ENCODE results near the gene IMMP2L. TPM values are rescaled to one million over a fixed set of nuclear protein-coding genes. Genes with fewer than 3 reads are reported as not detected.

The IMMP2L gene
- total RNA-seq, 1 donor from 2014 or later, result 19.0 TPM

DNA sequence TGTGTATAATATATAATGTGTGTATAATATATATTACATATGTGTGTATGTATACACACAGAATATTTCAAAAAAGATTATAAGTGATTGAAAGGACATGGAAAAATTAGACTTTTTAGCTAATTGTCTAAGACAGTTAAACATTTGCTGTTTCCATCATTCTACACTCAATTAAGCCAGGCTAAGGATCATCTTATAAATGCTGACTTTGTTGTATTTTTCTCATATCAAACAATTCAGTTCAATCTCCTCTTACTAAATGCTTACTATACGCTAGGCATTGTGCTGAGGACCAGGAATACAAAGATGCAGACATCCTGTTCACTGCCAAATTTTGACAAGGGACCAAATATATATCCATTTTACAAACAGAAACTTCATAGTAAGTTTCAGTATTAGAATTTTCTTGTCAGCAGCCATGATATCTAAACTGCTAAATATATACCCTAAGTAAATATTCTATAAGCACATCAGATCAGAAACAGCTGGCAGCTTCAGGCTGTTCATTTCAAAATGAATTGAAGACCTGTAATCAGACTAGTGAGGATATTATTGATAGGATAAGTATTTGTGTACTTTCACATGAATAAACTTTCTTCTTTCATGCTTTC, 481.7 kb downstream of the IMMP2L start:
- Histone ChIP-seq H3K27me3 (ENCODE audit: control insufficient read depth, insufficient read depth, low read length) (no peaks in the 10 kb centered on the region), H3K36me3 (ENCODE audit: control insufficient read depth, insufficient read depth, low read length) (no peaks in the 10 kb centered on the region), H3K4me3 (ENCODE audit: low read depth, low read length) (no peak overlapping the region)
- DNase-seq (ENCODE audit: low read depth) (no peak), FAIRE-seq (no peak)
- TF ChIP-seq, protein P1, sequence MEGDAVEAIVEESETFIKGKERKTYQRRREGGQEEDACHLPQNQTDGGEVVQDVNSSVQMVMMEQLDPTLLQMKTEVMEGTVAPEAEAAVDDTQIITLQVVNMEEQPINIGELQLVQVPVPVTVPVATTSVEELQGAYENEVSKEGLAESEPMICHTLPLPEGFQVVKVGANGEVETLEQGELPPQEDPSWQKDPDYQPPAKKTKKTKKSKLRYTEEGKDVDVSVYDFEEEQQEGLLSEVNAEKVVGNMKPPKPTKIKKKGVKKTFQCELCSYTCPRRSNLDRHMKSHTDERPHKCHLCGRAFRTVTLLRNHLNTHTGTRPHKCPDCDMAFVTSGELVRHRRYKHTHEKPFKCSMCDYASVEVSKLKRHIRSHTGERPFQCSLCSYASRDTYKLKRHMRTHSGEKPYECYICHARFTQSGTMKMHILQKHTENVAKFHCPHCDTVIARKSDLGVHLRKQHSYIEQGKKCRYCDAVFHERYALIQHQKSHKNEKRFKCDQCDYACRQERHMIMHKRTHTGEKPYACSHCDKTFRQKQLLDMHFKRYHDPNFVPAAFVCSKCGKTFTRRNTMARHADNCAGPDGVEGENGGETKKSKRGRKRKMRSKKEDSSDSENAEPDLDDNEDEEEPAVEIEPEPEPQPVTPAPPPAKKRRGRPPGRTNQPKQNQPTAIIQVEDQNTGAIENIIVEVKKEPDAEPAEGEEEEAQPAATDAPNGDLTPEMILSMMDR (IDR thresholded peaks at IDR 0.05; ENCODE audit: insufficient read depth, low read length, severe bottlenecking), result no peak

GRCh38 chr7:111077001-111077400, 485.3 kb downstream of the IMMP2L start:
- no peak for DNase-seq (ENCODE audit: low read depth)
- H3K4me3 ChIP-seq (ENCODE audit: low read depth, low read length), result no peak overlapping the region
- no peak for FAIRE-seq
- H3K36me3 ChIP-seq (ENCODE audit: control insufficient read depth, insufficient read depth, low read length), result no peaks in the 10 kb centered on the region
- no peaks in the 10 kb centered on the region for H3K27me3 ChIP-seq (ENCODE audit: control insufficient read depth, insufficient read depth, low read length)
- TF ChIP-seq, protein P1 (IDR thresholded peaks at IDR 0.05; ENCODE audit: insufficient read depth, low read length, severe bottlenecking), result no peak

- peak; percentile 25 for DNase-seq (ENCODE audit: low read depth)
- Histone ChIP-seq H3K36me3 (ENCODE audit: control insufficient read depth, insufficient read depth, low read length) (no peaks in the 10 kb centered on the region), H3K27me3 (ENCODE audit: control insufficient read depth, insufficient read depth, low read length) (no peaks in the 10 kb centered on the region), H3K4me3 (ENCODE audit: low read depth, low read length) (no peak overlapping the region)
- FAIRE-seq, result no peak
- TF ChIP-seq, protein P1 (IDR thresholded peaks at IDR 0.05; ENCODE audit: insufficient read depth, low read length, severe bottlenecking), result no peak
Measured at GRCh38 chr7:111076205-111076604, 486.1 kb downstream of the IMMP2L start.

DNA sequence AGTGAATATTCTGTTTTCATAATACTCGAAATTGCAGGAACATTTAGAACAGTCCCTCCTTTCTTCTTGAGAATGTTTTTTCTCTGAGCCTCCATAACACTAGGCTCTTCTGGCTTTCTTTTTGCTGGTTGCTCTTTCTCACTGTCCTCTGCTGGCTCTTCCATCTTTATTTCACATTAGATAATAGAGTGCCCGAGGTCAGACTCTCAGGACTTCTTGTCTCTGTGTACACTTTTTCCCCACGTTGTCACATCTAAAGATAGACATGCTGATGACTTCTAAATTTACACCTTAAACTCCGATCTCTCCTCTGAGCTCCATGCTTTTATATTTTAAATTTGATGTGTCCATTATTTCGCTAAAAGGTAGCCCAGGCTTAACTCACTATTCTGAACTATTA, 486.8 kb downstream of the IMMP2L start:
- FAIRE-seq, result no peak
- no peaks in the 10 kb centered on the region for H3K27me3 ChIP-seq (ENCODE audit: control insufficient read depth, insufficient read depth, low read length)
- no peaks in the 10 kb centered on the region for H3K36me3 ChIP-seq (ENCODE audit: control insufficient read depth, insufficient read depth, low read length)
- TF ChIP-seq, protein P1 (IDR thresholded peaks at IDR 0.05; ENCODE audit: insufficient read depth, low read length, severe bottlenecking), result no peak
- no peak for DNase-seq (ENCODE audit: low read depth)
- H3K4me3 ChIP-seq (ENCODE audit: low read depth, low read length), result no peak overlapping the region

DNA sequence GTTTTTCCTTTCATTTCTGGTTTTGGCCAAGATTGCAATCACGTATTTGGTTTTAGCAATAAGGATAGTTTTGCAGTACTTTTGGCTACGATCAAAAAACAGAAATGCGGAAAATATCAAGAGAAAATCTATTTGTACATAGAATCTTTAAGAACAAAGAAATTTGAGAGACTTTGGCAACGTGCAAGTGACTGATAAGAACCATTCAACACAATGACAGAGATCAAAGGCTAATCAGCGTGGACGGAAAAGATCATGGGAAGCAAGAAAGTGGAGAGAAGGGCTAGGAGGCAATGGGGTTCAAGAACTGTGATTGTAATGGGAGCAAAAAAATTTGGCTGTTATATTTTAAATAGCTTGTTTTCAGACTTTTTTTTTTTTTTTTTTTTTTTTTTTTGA, 487.5 kb downstream of the IMMP2L start:
- no peaks in the 10 kb centered on the region for H3K27me3 ChIP-seq (ENCODE audit: control insufficient read depth, insufficient read depth, low read length)
- no peak for DNase-seq (ENCODE audit: low read depth)
- no peak overlapping the region for H3K4me3 ChIP-seq (ENCODE audit: low read depth, low read length)
- FAIRE-seq, result no peak
- TF ChIP-seq, protein P1 (IDR thresholded peaks at IDR 0.05; ENCODE audit: insufficient read depth, low read length, severe bottlenecking), result no peak
- H3K36me3 ChIP-seq (ENCODE audit: control insufficient read depth, insufficient read depth, low read length), result no peaks in the 10 kb centered on the region
